HepG2 (cell line): ENCODE data around the gene SLC9A5. TPM values are rescaled to one million over a fixed set of nuclear protein-coding genes. Genes with fewer than 3 reads are reported as not detected.

Source experiments
- ATAC-seq: fragments of 200-7000 bp; cut with Tn5 transposase; 3 replicates; pipeline ENCODE4 v1.9.1; 2020; ENCODE audit warnings: mild to moderate bottlenecking, moderate library complexity
- BruUV-seq: library from RNA; stranded (reverse); fragments of 400-500 nt; replicated peaks from 2 replicates; lab custom pipeline; 2021; lab: Mats Ljungman, UMichigan
- CTCF ChIA-PET: fragments of 300-600 bp; formaldehyde crosslinking; extraction: SDS; loops from one replicate; lab custom pipeline; 2021; ENCODE audit warnings: low total read pairs, inconsistent platforms, low intra/inter-chr PET ratio; lab: Yijun Ruan, JAX
- POLR2A ChIA-PET: fragments of 350-600 bp; sonication (Branson Sonifier 250); formaldehyde crosslinking; loops from one replicate; lab custom pipeline; 2020; ENCODE audit warnings: antibody characterized with exemption, inconsistent platforms; lab: Yijun Ruan, JAX
- DNase-seq: peaks from one replicate; pipeline ENCODE4 v3.0.0-alpha.2; 2015; ENCODE audit warnings: low spot score
- FAIRE-seq: peaks from 3 replicates; lab custom pipeline; 2011; peaks lifted over from hg19 to GRCh38; lab: Jason Lieb, UNC
- H2AFZ ChIP-seq: one replicate; pipeline ENCODE4 v1.6.1; 2011; ENCODE audit warnings: low read length, inconsistent platforms
- H3K27ac ChIP-seq: fragments of 300-600 bp; 3 replicates; pipeline ENCODE4 v1.8.0; 2011; ENCODE audit warnings: mixed run types, mild to moderate bottlenecking, mixed read lengths, low read length, inconsistent platforms; ENCODE audit not compliant: insufficient read depth; ENCODE audit errors: extremely low read length
- H3K27me3 ChIP-seq, 2 experiments: fragments of 200-600 bp in 1 of 2; 2 replicates in 1 of 2; 3 replicates in 1 of 2; pipeline versions ENCODE4 v1.6.0 to v1.8.0; 2011; ENCODE audit warnings: low read length in 2 of 2, mild to moderate bottlenecking in 2 of 2, moderate library complexity in 2 of 2, inconsistent platforms in 1 of 2; ENCODE audit not compliant: insufficient read depth in 2 of 2, control insufficient read depth in 1 of 2
- H3K36me3 ChIP-seq, 2 experiments: fragments of 200-600 bp in 1 of 2; replicated peaks in 1 of 2; 2 replicates in 1 of 2; 3 replicates in 1 of 2; pipeline versions ENCODE4 v1.5.1 to v1.8.0; 2011; ENCODE audit warnings: low read length in 2 of 2, inconsistent platforms in 1 of 2; ENCODE audit not compliant: insufficient read depth in 2 of 2, control insufficient read depth in 1 of 2
- H3K4me1 ChIP-seq: 2 replicates; pipeline ENCODE4 v1.5.1; 2012; ENCODE audit warnings: low read length, inconsistent platforms; ENCODE audit not compliant: insufficient read depth
- H3K4me2 ChIP-seq: 2 replicates; pipeline ENCODE4 v1.6.0; 2011; ENCODE audit warnings: low read depth, low read length, inconsistent platforms
- H3K4me3 ChIP-seq, 3 experiments: fragments of 200-600 bp in 1 of 3; sonication (generic), shearing (Covaris generic) in 1 of 3; replicated peaks in 1 of 3; 2 replicates each; pipeline ENCODE4 v1.5.1; 2011 to 2016; ENCODE audit warnings: low read length in 3 of 3, inconsistent platforms in 2 of 3, low read depth in 2 of 3, mild to moderate bottlenecking in 2 of 3, control low read depth in 1 of 3, mixed read lengths in 1 of 3; ENCODE audit not compliant: insufficient read depth in 1 of 3
- H3K79me2 ChIP-seq: one replicate; pipeline ENCODE4 v1.6.1; 2011; ENCODE audit warnings: low read length, inconsistent platforms; ENCODE audit not compliant: insufficient read depth
- H3K9ac ChIP-seq: 2 replicates; pipeline ENCODE4 v1.6.0; 2011; ENCODE audit warnings: mild to moderate bottlenecking, low read depth, low read length, inconsistent platforms; ENCODE audit not compliant: insufficient read depth
- H3K9me3 ChIP-seq: 2 replicates; pipeline ENCODE4 v1.5.1; 2012; ENCODE audit warnings: mild to moderate bottlenecking, low read length
- H4K20me1 ChIP-seq: 2 replicates; pipeline ENCODE4 v1.6.0; 2011; ENCODE audit warnings: inconsistent platforms, mild to moderate bottlenecking, low read length, moderate library complexity; ENCODE audit not compliant: insufficient read depth
- ATAD3A ChIP-seq: sonication (generic); formaldehyde crosslinking; IDR thresholded peaks from 2 replicates; pipeline ENCODE4 v1.4.0; 2020; ENCODE audit warnings: missing genetic modification reagents
- HNF4A ChIP-seq: sonication (generic); formaldehyde crosslinking; IDR thresholded peaks from 2 replicates; pipeline ENCODE4 v1.4.0; 2020; ENCODE audit warnings: missing genetic modification reagents
- KAT7 ChIP-seq: IDR thresholded peaks from 2 replicates; pipeline ENCODE4 v1.6.1; 2018; ENCODE audit warnings: borderline replicate concordance, missing compliant biosample characterization
- MAZ ChIP-seq, 2 experiments: sonication (generic) in 1 of 2; formaldehyde crosslinking in 1 of 2; IDR thresholded peaks; 2 replicates each; pipeline versions ENCODE4 v1.5.0 to v1.6.1; 2012 to 2020; ENCODE audit warnings: low read depth in 2 of 2, mild to moderate bottlenecking in 2 of 2, borderline replicate concordance in 1 of 2, improper control_type of control experiment in 1 of 2, low read length in 1 of 2, missing genetic modification reagents in 1 of 2, moderate library complexity in 1 of 2
- MIER3 ChIP-seq: IDR thresholded peaks from 2 replicates; pipeline ENCODE4 v1.6.1; 2016; ENCODE audit warnings: missing compliant biosample characterization, borderline replicate concordance
- MTA1 ChIP-seq: sonication (generic); formaldehyde crosslinking; IDR thresholded peaks from 2 replicates; pipeline ENCODE4 v1.4.0; 2020; ENCODE audit warnings: missing genetic modification reagents, mild to moderate bottlenecking, borderline replicate concordance
- NPAS2 ChIP-seq: sonication (generic); formaldehyde crosslinking; IDR thresholded peaks from 2 replicates; pipeline ENCODE4 v1.8.0; 2022; ENCODE audit warnings: mild to moderate bottlenecking, missing genetic modification reagents, borderline replicate concordance
- RELA ChIP-seq: sonication (generic); formaldehyde crosslinking; IDR thresholded peaks from 2 replicates; pipeline ENCODE4 v1.4.0; 2020; ENCODE audit warnings: missing genetic modification reagents
- SKI ChIP-seq: fragments of 450-650 bp; IDR thresholded peaks from one replicate; pipeline ENCODE4 v1.6.1; 2018; ENCODE audit warnings: mild to moderate bottlenecking; ENCODE audit not compliant: partially characterized antibody
- ZFX ChIP-seq: sonication (generic); formaldehyde crosslinking; IDR thresholded peaks from 2 replicates; pipeline ENCODE4 v1.4.0; 2020; ENCODE audit warnings: mild to moderate bottlenecking, low read depth, missing genetic modification reagents, moderate library complexity
- ZNF136 ChIP-seq: sonication (generic); formaldehyde crosslinking; IDR thresholded peaks from 2 replicates; pipeline ENCODE4 v1.8.1; 2022; ENCODE audit warnings: low read depth, mild to moderate bottlenecking, moderate library complexity, missing genetic modification reagents
- ZNF343 ChIP-seq: sonication (generic); formaldehyde crosslinking; IDR thresholded peaks from 2 replicates; pipeline ENCODE4 v1.4.0; 2020; ENCODE audit warnings: mild to moderate bottlenecking, missing genetic modification reagents
- ZNF468 ChIP-seq: sonication (generic); formaldehyde crosslinking; IDR thresholded peaks from 2 replicates; pipeline ENCODE4 v1.8.0; 2022; ENCODE audit warnings: mild to moderate bottlenecking, moderate library complexity, missing genetic modification reagents
- ZNF674 ChIP-seq: sonication (generic); formaldehyde crosslinking; IDR thresholded peaks from 2 replicates; pipeline ENCODE4 v1.5.0; 2020; ENCODE audit warnings: low read depth, mild to moderate bottlenecking, missing genetic modification reagents
- ZNF720 ChIP-seq: sonication (generic); formaldehyde crosslinking; IDR thresholded peaks from 2 replicates; pipeline ENCODE4 v1.4.0; 2020; ENCODE audit warnings: missing genetic modification reagents
- WGBS: methylation state at CpG from one replicate; pipeline ENCODE4 v1.1.6; 2017; ENCODE audit warnings: low lambda C conversion rate; 5-methylcytosine and 5-hydroxymethylcytosine counted together
- in situ Hi-C: cut with HindIII; loops from 2 replicates; pipeline ENCODE4 v1.10.0; 2017; ENCODE audit warnings: low pct_unique_long_range_greater_than_20kb; ENCODE audit not compliant: extremely low pct_ligation_motif_present
- intact Hi-C: fragments of 100-400 bp; cut with micrococcal nuclease; formaldehyde crosslinking; loops from one replicate; pipeline ENCODE4 v1.10.0; 2022; ENCODE audit not compliant: unreplicated experiment
- polyA plus RNA-seq, 8 experiments: library from polyadenylated mRNA; depleted of rRNA in 3 of 8; stranded (reverse) in 7 of 8; unstranded in 1 of 8; fragments of >200 nt; fragmentation: Illumina TruSeq in 4 of 8; extraction: Trizol in 4 of 8; gene quantifications; 2 replicates each; pipeline versions ENCODE4 v1.2.1 to v1.2.3, GENCODE V29; 2011 to 2016; ENCODE audit warnings: low read depth in 4 of 8, missing spikeins in 1 of 8, mixed read lengths in 1 of 8; ENCODE audit not compliant: insufficient read depth in 1 of 8
- total RNA-seq, 5 experiments: library from RNA; depleted of rRNA; stranded (reverse); fragments of >200 nt; fragmentation: Illumina TruSeq; extraction: Trizol; gene quantifications; 2 replicates each; pipeline ENCODE4 v1.2.3, GENCODE V29; 2016; ENCODE audit warnings: low read depth in 1 of 5
- TF ChIP-seq, protein P1 (sequence below): IDR thresholded peaks from 2 replicates; pipeline ENCODE4 v1.6.1; 2012; ENCODE audit warnings: inconsistent platforms
- TF ChIP-seq, protein P2 (sequence below): sonication (generic); formaldehyde crosslinking; IDR thresholded peaks from 2 replicates; pipeline ENCODE4 v1.8.0; 2022; ENCODE audit warnings: mild to moderate bottlenecking, missing genetic modification reagents, moderate library complexity
- TF ChIP-seq, protein P3 (sequence below): sonication (generic); formaldehyde crosslinking; IDR thresholded peaks from 2 replicates; pipeline ENCODE4 v1.4.0; 2020; ENCODE audit warnings: missing genetic modification reagents, borderline replicate concordance

SLC9A5 gene
- total and polyA plus RNA-seq, 2 of the 13 experiments (the other 11 are each of a cell fraction or from before 2014, with no cell fraction given): 0.58 to 1.4 TPM

DNA sequence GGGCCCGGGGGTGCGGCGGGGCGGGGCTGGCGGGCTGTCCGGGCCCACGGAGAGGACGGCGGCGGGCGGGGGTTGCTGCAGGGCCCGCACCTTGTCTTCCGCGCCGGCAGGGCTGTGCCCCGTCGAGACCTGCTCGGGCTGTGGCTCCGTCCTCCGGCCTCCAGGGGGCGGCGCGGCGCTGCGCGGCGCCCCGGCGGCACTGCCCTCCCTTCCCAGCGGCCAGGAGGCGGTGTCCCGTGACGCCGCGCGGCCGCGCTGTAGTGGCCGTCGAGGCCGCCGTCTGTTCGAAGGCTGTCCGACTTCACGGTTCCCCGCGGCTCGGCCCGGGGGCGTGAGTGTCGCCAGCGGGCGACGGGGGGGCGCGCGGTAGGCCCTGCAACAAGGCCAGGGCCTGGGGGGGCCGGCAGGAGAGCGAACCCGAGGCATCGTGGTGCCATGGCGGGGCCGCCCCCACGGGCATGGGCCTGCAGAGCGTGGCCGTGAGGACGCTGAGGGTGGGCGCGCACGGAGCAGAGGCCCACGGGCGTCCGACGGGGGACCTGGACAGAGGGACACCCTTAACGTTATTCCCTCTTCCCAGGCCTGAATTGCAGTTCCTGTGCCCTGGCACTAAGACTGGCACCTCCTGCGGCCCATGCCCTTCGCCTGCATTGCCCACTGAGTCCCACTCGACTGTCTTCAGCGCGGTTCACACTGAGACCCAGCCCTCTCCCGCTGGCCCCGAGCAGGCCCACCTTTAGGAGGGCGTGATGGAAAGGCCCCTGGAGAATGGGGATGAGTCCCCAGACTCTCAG lies 30.7 kb downstream of the SLC9A5 start, which contains the start of gene PLEKHG4:
Gene PLEKHG4, plus strand, starts transcription at position 237 of the 794 bp plus-strand sequence. Its CDS starts 513 bp downstream, at position 750.
- intact Hi-C loops (loop anchor here (5.0 kb wide), 1 partner anchor 188 kb away; no protein-coding TSS in a partner anchor), in situ Hi-C loops (no loop called here)
- H3K4me1 ChIP-seq: peaks cover 28% of the 10 kb centered on the region
- H3K9ac ChIP-seq: peak within 1 kb of the TSS; percentile 76
- ATAC-seq (peak; percentile 95), FAIRE-seq (no peak), DNase-seq (peak; percentile 69)
- no peaks in the 10 kb centered on the region for H4K20me1 ChIP-seq
- BruUV-seq: TSS peak; percentile 67
- H3K36me3 ChIP-seq: peaks cover 3 to 14% of the 10 kb centered on the region in 2 experiments; a peak in 3 of 5 replicates
- H2AFZ ChIP-seq: no peak within 1 kb of the TSS
- no peaks in the 10 kb centered on the region for H3K9me3 ChIP-seq
- ChIA-PET POLR2A (interaction anchor here (1.3 to 2.6 kb wide), 3 partner anchors 10 to 33 kb away, joined by 4 to 16 read pairs (median 4); partner anchors contain the start of gene FHOD1), CTCF (interaction anchor here (1.2 to 1.8 kb wide), 6 partner anchors 113 to 262 kb away, joined by 3 to 7 read pairs (median 4); partner anchors contain the start of genes TPPP3 and ZDHHC1)
- H3K4me3 ChIP-seq: peak within 1 kb of the TSS; percentile 57 to 89 (median 67)
- peak within 1 kb of the TSS; percentile 99 for H3K4me2 ChIP-seq
- 80% methylated on average over 20 of the region's 83 CpGs for WGBS
- peaks cover 4% of the 10 kb centered on the region for H3K79me2 ChIP-seq
- peak within 1 kb of the TSS; percentile 41 for H3K27ac ChIP-seq
- H3K27me3 ChIP-seq: no peaks in the 10 kb centered on the region
- TF ChIP-seq ZNF468 (CRISPR knock-in tag) (peak; percentile 90; the same call in 1 of the 2 replicates), MIER3 (CRISPR knock-in tag) (no peak), SKI (peak; percentile 68), ZNF720 (CRISPR knock-in tag) (no peak), MTA1 (CRISPR knock-in tag) (peak; percentile 62), ZNF136 (no peak), NPAS2 (CRISPR knock-in tag) (no peak), ZFX (CRISPR knock-in tag) (peak; percentile 83), RELA (no peak), HNF4A (CRISPR knock-in tag) (no peak), ATAD3A (0 out of 2 replicates have a peak, but pooled peaks have one; percentile 10), MAZ (IDR thresholded peaks at IDR 0.05; ENCODE audit: borderline replicate concordance, low read depth, low read length) (peak; percentile 39), MAZ (CRISPR knock-in tag; IDR thresholded peaks at IDR 0.05; ENCODE audit: low read depth) (peak; percentile 85), ZNF674 (CRISPR knock-in tag) (peak; percentile 61; the same call in 1 of the 2 replicates), ZNF343 (peak; percentile 52; the same call in 1 of the 2 replicates), KAT7 (no peak)
- TF ChIP-seq, protein P1, sequence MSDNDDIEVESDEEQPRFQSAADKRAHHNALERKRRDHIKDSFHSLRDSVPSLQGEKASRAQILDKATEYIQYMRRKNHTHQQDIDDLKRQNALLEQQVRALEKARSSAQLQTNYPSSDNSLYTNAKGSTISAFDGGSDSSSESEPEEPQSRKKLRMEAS: peak; percentile 98
- TF ChIP-seq, protein P2, sequence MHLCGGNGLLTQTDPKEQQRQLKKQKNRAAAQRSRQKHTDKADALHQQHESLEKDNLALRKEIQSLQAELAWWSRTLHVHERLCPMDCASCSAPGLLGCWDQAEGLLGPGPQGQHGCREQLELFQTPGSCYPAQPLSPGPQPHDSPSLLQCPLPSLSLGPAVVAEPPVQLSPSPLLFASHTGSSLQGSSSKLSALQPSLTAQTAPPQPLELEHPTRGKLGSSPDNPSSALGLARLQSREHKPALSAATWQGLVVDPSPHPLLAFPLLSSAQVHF: peak; percentile 86; the same call in 1 of the 2 replicates
- TF ChIP-seq, protein P3, sequence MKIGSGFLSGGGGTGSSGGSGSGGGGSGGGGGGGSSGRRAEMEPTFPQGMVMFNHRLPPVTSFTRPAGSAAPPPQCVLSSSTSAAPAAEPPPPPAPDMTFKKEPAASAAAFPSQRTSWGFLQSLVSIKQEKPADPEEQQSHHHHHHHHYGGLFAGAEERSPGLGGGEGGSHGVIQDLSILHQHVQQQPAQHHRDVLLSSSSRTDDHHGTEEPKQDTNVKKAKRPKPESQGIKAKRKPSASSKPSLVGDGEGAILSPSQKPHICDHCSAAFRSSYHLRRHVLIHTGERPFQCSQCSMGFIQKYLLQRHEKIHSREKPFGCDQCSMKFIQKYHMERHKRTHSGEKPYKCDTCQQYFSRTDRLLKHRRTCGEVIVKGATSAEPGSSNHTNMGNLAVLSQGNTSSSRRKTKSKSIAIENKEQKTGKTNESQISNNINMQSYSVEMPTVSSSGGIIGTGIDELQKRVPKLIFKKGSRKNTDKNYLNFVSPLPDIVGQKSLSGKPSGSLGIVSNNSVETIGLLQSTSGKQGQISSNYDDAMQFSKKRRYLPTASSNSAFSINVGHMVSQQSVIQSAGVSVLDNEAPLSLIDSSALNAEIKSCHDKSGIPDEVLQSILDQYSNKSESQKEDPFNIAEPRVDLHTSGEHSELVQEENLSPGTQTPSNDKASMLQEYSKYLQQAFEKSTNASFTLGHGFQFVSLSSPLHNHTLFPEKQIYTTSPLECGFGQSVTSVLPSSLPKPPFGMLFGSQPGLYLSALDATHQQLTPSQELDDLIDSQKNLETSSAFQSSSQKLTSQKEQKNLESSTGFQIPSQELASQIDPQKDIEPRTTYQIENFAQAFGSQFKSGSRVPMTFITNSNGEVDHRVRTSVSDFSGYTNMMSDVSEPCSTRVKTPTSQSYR (CRISPR knock-in tag): 0 out of 2 replicates have a peak, but pooled peaks have one; percentile 11
